ENCODE data around the gene MSH4.

The MSH4 gene

DNA sequence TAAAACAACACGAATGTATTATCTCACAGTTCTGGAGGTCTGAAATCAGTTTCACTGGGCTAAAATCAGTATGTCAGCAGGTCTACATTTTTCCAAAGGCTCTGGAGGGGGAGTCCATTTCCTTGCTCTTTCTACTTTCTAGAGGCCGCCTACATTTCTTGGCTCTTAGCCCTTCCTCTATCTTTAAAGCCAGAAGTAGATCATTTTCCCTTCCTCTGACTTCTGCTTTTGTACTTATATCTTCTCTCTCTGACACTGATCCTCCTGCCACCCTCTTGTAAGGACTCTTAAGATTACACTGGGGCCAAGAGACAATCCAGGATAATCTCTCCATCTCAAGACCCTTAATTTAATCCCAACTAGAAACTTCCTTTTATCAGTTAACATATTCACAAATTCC is 41.4 kb downstream of the MSH4 start:
- DNase-seq (ENCODE audit: extremely low spot score), result no peak
- POLR2A ChIA-PET, result no interaction called here
- TF ChIP-seq, protein P1, sequence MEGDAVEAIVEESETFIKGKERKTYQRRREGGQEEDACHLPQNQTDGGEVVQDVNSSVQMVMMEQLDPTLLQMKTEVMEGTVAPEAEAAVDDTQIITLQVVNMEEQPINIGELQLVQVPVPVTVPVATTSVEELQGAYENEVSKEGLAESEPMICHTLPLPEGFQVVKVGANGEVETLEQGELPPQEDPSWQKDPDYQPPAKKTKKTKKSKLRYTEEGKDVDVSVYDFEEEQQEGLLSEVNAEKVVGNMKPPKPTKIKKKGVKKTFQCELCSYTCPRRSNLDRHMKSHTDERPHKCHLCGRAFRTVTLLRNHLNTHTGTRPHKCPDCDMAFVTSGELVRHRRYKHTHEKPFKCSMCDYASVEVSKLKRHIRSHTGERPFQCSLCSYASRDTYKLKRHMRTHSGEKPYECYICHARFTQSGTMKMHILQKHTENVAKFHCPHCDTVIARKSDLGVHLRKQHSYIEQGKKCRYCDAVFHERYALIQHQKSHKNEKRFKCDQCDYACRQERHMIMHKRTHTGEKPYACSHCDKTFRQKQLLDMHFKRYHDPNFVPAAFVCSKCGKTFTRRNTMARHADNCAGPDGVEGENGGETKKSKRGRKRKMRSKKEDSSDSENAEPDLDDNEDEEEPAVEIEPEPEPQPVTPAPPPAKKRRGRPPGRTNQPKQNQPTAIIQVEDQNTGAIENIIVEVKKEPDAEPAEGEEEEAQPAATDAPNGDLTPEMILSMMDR (IDR thresholded peaks at IDR 0.05; ENCODE audit: control extremely low read depth, extremely low read depth, low read depth, missing control alignments), result no peak
- CTCF ChIA-PET, result no interaction called here

DNA sequence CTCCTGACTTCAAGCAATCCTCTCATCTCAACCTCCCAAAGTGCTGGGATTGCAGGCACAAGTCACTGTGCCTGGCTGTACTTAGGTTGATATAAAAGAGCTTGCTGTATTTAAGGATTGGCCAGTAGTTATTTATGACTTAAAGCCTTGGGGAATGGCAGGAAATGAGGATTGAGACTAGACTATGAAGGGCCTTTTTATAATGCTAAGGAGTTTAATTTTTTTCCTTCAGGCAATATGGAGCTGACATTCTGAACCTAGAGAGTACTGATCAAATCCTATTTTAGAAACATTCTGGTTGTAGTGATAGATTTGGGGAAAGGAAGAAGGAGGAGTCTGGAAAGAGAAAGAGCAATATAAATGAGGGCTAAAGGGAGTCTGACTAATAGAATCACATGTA is 44.7 kb downstream of the MSH4 start:
- no peak for DNase-seq (ENCODE audit: extremely low spot score)
- ChIA-PET CTCF (no interaction called here), POLR2A (no interaction called here)
- TF ChIP-seq, protein P1 (IDR thresholded peaks at IDR 0.05; ENCODE audit: control extremely low read depth, extremely low read depth, low read depth, missing control alignments), result no peak

DNA sequence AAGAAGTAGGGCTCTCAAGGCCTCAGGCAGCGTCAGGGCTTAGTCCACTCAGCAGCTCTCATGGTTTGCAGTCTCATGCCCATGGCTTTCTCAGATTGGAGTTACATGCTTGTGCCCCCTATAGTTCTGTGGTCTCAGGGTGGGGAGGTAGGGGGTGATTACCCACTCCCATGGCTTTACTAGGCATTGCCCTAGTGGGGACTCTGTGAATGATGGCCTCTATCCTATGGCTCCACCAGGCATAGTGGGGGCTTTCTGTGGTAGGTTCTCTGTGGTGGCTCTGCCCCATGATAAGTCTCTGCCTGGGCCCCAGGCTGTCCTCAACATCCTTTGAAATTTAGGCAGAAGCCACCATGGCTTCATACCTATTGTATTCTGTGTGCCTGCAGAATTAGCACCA is 48.9 kb downstream of the MSH4 start:
- DNase-seq (ENCODE audit: extremely low spot score), result no peak
- CTCF ChIA-PET, result interaction anchor here (0.9 kb wide), 1 partner anchor 39 kb away, joined by 3 read pairs; no protein-coding TSS in a partner anchor
- POLR2A ChIA-PET, result no interaction called here
- TF ChIP-seq, protein P1 (IDR thresholded peaks at IDR 0.05; ENCODE audit: control extremely low read depth, extremely low read depth, low read depth, missing control alignments), result no peak

DNA sequence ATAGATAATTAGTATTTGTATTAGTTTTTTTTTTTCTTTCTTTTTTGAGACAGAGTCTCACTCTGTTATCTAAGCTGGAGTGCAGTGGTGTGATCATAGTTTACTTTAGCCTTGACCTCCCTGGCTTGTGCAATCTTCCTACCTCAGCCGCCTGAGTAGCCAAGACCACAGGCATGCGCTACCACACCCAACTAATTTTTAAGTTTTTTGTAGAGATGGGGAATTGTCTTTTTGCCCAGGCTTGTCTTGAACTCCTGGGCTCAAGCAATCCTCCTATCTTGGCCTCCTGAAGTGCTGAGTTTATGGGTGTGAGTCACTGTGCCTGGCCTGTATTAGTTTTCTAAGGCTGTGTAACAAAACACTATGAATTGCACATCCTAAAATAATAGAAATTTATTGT is 58.3 kb downstream of the MSH4 start:
- TF ChIP-seq, protein P1 (IDR thresholded peaks at IDR 0.05; ENCODE audit: control extremely low read depth, extremely low read depth, low read depth, missing control alignments), result no peak
- no peak for DNase-seq (ENCODE audit: extremely low spot score)
- ChIA-PET POLR2A (no interaction called here), CTCF (no interaction called here)

DNA sequence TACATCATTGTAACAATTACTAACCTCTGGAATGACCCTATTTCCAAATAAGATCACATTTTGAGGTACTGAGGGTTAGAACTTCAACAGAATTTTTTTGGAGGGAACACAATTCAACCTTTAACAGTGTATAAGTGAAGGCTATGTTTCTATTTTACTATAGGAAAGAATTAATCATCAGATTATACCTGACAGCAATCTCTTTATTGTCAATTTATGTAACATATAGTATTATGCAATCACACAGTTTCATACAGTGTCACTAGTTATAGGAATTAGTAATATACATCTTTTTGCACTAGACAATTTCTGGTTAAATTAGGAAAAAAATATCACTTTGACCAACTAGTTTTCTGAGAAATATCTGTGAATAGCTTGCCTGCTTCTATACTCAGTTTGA is 59.1 kb downstream of the MSH4 start:
- TF ChIP-seq, protein P1 (IDR thresholded peaks at IDR 0.05; ENCODE audit: control extremely low read depth, extremely low read depth, low read depth, missing control alignments), result no peak
- POLR2A ChIA-PET, result no interaction called here
- CTCF ChIA-PET, result interaction anchor here (0.9 kb wide), 1 partner anchor 11 kb away, joined by 3 read pairs; no protein-coding TSS in a partner anchor
- DNase-seq (ENCODE audit: extremely low spot score), result no peak

DNA sequence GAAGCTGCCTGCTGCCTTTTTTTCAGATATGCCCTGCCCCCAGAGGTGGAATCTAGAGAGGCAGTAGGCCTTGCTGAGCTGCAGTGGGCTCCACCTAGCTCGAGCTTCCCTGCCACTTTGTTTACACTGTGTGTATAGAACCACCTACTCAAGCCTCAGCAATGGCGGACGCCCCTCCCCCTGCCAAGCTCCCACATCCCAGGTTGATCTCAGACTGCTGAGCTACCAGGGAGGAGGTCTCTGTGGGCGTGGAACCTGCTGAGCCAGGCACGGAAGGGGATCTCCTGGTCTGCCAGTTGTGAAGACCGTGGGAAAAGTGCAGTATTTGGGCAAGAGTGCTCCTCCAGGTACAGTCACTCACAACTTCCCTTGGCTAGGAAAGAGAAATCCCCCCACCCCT is 65.1 kb downstream of the MSH4 start:
- no peak for DNase-seq (ENCODE audit: extremely low spot score)
- POLR2A ChIA-PET, result no interaction called here
- CTCF ChIA-PET, result no interaction called here
- TF ChIP-seq, protein P1 (IDR thresholded peaks at IDR 0.05; ENCODE audit: control extremely low read depth, extremely low read depth, low read depth, missing control alignments), result no peak

DNA sequence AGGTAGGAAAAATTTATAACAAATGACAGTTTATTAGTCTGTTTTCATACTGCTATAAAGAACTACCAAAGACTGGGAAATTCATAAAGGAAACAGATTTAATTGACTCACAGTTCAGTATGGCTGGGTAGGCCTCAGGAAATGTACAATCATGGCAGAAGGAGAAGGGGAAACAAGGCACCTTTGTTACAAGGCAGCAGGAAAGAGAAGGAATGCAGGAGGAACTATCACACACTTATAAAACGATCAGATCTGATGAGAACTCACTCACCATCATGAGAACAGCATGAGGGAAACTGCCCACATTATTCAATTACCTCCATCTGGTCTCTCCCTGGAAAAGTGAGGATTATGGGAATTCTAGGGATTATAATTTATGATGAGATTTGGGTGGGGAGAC is 74.3 kb downstream of the MSH4 start:
- DNase-seq (ENCODE audit: extremely low spot score), result no peak
- TF ChIP-seq, protein P1 (IDR thresholded peaks at IDR 0.05; ENCODE audit: control extremely low read depth, extremely low read depth, low read depth, missing control alignments), result no peak
- POLR2A ChIA-PET, result no interaction called here
- CTCF ChIA-PET, result no interaction called here
